Stimulated activated CD4-positive, alpha-beta T cell treated with anti-CD3 and anti-CD28 coated beads, Interleukin-1b, Interleukin-23, amount 100 ng/mL, for 4 hours (primary cell): ENCODE data around the gene TUFM.
"Not testable (repeated sequence)": the region's sequence is repeated elsewhere in the genome, so short reads cannot be mapped to it uniquely, and the experiment has no call there.

Experiments
- DNase-seq, 2 donors: peaks; one replicate each; pipeline ENCODE4 v3.0.0-alpha.2; 2020; ENCODE audit warnings: low read depth in 2 of 2

Gene TUFM

DNA sequence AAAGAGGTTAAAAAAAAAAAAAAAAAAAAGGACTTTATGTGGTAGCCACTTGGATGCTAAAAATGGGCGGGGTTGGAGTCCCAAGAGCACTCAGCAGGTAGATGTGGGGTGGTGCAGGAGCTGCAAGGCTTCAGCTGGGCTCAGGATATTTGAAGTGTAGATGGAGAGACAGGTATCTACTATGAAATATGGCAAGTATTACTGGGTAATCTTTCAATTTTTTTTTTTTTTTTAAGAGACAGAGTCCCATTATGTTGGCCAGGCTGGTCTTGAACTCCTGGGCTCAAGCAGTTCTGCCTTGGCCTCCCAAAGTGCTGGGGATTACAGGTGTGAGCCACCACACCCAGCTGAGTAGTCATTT lies 7.6 kb downstream of the TUFM start:
- no peak for DNase-seq

DNA sequence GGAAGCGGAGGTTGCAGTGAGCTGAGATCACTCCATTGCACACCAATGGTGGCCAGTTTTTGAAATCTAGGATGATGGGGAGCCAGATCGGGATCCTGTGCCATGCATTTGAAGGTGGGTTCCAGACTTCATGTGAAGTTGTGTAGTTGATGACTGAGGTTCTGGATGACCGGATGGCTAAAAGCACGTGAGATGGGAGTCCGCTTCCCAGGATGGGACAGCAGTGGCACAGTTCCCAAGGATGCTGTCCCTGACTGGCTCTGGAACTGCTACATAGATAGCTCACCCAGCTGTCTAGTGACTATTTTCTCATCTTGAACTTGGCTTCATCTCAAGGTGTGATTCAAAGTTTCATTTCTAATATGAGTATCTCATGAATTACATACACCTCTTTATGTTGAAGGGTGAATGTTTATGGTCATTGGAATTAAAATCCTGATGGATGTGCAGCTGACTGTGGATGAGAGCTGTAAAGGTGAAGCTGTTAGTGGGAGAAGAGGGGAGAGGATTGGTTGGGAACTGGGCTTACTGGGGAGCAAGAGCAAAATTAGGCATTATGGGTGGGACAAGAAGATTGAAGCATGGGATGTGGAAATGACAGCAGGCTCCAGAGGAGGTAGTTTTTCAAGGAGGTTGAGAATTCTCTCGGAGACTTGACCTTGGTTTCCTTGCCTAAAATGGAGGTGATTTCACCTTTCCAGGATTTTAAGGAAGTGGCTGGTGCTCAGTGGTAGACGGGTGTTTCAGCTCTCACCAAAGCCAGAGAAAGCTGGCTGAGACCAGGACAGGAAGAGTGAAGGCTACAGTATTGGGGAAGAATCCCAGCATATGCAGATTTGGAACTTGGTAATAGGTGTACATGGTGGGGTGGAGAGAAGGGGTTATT lies 8.2 kb downstream of the TUFM start:
- no peak for DNase-seq

DNA sequence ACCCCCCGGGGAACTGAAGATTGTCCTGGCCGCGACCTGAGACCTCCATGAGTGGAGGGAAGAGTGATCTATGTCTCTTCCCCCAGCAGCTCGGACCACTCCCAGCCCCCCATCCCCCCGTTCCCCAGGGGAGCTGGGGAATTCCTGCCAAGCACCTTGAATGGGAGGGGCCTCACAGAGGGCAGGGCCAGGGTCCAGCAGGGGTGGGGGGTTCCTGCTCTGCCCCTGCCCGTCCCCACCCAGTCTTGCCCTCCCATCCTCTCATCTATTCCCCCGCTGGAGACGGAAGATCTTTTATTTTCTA lies 9.4 kb downstream of the TUFM start:
- no peak for DNase-seq

DNA sequence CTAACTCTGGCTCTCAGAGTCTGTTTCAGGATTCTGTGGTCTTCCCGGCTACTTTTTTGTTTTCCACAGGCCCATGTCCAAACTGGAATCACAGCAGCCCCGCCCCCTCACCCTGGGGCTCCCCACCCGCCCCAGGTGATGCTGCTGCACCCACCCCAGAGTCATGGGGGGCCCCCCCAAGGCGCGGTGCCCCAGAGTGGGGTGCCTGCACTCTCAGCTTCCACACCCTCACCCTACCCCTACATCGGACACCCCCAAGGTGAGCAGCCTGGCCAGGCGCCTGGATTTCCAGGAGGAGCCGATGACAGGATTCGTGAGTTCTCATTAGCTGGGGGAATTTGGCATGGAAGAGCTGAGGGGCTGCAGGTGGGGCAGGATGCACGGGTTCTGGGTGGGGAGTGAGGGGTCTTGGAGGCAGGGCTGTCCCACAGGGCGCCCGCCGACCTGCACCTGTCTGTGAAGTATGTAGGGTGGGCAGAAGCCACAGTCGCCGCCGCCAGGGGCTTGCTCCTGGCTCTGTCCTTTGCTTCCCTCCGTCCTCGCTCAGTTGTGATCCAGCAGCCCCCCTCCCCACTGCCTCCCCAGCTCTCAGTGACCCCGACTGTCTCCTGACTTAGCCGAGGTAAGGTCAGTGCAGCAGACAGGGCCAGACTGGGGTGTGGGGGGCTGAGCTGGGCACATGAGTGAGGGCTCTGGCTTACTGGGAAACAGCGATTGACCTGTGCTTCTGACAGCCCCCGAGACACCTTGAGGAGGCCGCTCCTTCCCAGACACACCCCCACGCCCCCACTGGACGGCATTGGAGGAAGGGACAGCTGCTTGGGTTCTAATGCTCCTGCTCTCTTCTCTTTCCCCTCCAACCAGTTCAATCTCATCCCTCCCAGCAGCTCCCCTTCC lies 10.0 kb downstream of the TUFM start:
- no peak for DNase-seq

DNA sequence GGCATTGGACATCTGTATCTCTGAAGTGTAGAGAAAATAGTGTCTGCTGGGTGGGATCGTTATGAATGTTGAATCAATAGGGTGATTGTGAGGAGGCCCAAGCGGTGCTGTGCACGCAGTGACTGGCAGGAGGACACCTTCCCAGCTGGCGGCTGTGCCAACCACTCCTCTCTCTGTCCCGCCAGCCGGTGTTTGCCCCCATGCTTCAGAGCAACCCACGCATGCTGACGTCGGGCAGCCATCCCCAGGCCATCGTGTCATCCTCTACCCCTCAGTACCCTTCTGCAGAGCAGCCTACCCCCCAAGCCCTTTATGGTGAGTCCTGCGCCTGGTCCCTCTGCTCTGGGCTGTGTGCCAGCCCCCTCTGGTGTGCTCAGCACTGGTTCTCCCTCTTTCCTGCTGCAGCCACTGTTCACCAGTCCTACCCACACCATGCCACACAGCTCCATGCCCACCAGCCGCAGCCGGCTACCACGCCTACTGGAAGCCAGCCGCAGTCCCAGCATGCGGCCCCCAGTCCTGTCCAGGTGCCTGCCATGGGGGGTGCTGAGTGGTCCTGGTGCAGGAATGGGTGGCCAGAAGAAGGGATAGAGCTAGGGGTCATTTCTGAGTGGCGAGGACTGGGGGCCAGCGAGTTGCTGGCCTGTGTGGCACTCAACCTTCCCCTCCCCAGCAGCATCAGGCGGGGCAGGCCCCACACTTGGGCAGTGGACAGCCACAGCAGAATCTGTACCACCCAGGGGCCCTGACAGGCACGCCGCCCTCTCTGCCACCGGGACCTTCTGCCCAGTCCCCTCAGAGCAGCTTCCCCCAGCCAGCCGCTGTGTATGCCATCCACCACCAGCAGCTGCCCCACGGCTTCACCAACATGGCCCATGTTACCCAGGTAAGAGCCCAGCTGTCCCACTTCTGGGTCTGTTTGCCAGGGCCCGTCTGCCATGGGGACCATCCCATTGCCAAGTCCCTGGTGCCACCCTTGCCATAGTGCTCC lies 11.0 kb downstream of the TUFM start:
- DNase-seq, result no peak

DNA sequence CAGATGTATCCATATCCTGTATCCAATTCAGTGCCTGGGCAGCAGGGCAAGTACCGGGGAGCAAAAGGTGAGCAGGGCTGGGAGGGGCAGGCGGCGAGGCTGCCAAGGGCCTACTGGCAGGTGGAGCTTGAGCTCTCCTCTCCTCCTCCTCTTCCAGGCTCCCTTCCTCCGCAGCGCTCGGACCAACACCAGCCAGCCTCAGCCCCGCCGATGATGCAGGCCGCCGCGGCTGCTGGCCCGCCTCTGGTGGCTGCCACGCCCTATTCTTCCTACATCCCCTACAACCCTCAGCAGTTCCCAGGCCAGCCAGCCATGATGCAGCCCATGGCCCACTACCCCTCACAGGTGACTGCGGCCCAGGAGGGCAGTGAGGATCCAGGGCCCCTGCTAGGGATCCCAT lies 11.8 kb downstream of the TUFM start:
- no peak for DNase-seq

DNA sequence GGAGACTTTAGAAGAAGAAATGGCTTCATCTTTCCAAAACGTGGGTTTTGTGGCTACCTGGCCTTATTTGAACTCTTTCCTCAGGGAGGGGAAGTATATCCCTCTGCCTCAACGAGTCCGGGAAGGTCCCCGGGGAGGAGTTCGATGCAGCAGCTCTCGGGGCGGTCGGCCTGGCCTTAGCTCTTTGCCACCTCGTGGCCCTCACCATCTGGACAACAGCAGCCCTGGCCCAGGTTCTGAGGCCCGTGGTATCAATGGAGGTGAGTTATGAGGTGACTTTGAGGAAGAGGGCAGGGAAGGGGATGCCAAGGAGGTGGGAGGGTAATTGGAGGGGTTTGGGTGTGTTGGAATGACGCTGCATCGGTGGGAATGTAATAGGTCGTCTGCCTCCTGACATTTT lies 15.6 kb downstream of the TUFM start:
- no peak for DNase-seq

DNA sequence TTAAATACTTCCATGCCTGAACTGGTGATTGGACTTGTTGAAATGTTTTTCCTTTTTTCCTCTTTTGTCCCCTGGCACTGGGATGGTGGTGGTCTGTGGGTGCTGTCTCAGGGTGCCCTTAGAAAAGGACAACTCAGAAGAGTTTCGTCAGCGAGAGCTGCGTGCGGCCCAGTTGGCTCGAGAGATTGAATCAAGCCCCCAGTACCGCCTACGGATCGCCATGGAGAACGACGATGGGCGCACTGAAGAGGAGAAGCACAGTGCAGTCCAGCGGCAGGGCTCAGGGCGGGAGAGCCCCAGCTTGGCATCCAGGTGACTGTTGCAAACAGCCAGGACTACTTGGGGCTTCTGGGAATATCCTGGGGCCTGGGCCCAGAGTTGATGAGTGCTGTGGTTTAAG lies 16.4 kb downstream of the TUFM start:
- DNase-seq, result no peak

DNA sequence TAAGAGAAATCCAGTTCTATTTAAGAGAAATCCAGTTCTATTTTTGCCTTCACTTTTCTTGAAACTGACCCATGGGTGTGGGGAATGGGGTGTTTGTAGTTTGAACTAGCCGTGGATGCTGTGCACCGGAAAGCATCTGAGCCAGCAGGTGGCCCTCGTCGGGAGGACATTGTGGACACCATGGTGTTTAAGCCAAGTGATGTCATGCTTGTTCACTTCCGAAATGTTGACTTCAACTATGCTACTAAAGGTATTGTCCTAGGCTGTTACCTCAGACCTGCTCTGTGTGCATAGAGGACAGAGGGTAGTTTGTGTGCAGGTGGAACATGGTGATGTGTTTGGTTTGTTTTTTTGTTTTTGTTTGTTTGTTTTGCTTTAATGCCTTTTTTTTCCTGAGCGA lies 20.0 kb downstream of the TUFM start:
- DNase-seq, result no peak

DNA sequence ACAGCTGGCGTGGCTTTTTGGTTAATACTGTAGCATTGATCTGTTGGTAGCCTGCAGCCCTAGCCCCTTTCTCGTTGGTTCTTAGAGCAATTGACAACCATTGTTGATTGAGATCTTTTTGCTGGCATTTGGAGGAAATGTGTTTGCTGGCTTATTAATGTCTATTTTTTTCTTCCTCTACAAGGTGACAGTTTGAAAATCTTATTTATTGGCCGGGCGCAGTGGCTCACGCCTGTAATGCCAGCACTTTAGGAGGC lies 21.5 kb downstream of the TUFM start:
- DNase-seq, result no peak

DNA sequence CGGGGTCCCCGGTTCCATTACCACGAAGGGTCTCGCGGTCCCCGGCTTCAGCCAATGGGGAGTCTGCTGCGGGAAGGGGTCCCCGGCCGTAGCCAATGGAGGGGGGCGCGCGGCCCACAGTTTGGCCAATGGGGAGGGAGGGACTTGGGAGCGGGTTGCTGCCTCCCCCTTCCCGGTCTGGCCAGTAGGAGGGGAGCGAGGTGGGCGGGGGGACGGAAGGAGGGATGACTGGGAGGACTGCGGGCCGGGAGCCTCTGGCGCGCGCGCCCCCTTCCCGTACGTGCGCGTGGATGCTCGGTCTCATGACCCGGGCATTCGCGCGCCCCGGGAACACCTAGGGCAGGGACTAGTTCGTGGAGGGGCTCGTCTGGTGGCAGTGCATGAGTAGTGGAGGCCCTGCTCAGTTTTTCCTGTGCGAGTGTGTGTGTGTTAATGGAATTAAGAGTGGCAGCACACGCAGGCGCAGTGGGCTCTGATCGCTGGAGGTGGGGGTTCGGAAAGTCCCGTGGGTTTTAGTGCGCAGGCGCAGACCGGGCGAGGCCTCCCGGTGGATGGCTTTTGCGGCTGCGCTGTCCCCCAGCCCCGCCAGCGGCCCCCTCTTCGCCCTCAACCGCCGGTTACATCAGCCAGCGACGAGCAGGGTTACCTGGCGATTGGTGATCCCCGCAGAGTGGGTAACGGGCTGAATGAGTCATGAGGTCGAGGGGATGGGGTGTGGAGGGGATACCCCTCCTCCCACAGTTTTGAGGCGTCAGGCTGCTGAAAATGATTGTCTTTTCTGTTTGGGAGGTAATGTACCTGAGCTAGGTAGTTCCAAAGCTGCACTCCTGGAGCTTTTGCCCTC lies 22.1 kb downstream of the TUFM start:
- peak; percentile 94 to 98 for DNase-seq

DNA sequence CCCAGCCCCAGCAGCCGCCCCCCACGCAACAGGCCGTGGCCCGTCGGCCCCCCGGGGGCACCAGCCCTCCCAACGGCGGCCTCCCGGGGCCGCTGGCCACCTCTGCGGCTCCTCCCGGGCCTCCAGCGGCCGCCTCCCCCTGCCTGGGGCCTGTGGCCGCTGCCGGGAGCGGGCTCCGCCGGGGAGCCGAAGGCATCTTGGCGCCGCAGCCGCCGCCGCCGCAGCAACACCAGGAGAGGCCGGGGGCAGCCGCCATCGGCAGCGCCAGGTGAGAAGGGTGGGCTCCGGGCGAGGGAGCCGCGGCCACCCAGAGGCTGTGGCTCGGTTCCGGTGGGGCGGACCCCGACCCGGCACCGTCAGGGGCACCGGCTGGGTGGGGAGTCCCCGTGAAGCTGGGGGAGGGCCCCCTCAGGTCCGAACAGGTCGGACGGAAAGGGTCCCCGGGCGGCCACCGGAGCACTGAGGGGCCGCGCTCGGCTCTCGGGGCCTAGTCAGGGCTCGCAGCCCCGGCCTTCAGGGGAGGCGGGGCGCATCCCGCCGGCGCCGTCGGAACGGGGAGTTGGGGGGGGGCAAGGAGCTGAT lies 22.8 kb downstream of the TUFM start:
- DNase-seq, result no peak

DNA sequence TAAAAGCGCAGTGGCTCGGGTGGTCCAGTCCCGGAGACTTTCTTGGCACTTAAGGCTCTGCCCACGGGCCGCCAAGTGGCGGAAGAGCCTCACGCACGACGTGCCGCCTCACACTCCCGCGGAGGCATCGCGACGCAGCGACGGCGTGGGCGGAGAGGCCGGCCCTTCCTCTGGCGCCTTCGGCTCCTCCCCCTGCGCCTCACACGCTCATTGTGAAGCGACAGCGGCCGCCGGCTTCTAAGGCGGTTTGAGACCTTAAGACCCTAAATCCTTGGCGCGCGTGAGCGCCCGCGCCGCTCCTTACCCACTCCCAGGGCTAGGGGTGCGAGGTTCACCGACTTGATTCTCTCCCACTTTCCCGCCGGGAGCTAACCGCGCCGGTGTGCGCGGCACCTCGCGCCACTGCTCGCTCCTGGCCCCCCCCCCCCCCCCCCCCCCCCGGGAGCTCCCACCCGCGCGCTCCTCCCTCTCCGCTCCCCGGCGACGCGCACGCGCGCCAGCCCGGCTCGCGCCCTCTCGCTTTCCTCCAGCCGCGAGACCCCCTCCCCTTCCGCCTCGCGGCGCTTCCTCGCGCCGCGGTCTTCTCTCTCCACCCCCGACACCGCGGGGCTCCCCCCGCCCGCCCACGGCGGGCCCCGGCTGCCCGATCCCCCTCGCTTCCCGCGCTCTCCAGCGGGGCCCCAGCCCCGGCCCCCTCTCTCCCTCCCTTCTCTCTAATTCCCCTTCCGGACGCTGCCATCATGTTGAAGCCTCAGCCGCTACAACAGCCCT lies 23.4 kb downstream of the TUFM start, which contains the start of gene ATXN2L:
Gene ATXN2L (plus strand): TSS at position 480 of the 771 bp plus-strand sequence. CDS start 261 bp downstream, at position 741.
- peak; percentile 94 to 96 for DNase-seq

DNA sequence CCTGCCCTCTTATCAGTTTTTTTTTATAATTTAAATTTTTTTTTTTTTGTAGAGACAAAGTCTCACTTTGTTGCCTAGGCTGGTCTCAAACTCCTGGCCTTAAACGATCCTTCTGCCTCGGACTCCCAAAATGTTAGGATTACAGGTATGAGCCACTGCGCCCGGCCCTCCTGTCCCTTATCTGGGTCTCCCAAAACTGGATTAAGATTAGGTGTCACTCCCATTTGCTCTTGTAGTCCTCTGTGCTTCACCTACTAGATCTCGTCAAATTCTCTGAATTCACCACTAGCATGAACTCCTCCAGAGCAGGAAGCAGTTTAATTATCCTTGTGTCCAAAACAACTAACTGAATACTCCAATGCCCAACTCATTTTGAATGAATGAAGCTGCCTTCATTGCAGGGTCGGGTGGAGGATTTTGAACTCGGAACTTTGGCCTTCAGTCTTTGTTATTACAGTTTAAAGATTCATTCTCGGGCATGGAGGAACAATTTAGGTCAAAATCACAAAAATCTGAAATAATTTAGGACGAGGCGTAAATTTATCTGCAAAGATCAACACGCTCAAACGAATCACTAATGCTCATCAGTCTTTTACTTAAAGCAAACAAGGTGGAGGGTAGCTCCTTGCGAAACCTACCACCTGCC lies 24.2 kb downstream of the TUFM start:
- no peak for DNase-seq

DNA sequence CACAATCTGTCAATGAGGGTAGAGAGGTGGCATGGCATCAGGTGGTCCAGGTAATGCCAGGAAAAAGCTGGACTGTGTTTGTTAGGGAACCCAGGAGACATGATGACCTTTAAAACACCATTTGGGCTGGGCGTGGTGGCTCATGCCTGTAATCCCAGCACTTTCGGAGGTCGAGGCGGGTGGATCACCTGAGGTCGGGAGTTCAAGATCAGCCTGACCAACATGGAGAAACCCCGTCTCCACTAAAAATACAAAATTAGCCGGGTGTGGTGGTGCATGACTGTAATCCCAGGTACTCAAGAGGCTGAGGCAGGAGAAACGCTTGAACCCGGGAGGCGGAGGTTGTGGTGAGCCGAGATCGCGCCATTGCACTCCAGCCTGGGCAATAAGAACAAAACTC lies 25.6 kb downstream of the TUFM start:
- DNase-seq, result not testable (repeated sequence)

DNA sequence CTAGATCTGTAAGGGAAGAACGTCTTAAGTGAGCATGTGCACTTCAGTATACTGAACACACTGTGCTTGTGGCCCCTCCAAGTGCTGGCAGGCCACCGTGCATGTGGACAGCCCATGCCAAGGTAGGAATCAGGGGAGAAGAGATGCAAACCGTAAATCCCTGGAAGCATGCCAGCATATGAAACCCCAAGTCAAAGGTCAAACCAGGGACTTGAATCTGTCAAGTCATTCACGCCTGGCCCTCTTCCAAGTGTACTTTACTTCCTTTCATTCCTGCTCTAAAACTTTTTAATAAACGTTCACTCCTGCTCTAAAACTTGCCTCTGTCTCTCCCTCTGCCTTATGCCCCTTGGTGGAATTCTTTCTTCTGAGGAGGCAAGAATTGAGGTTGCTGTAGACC lies 26.1 kb downstream of the TUFM start:
- DNase-seq, result no peak

DNA sequence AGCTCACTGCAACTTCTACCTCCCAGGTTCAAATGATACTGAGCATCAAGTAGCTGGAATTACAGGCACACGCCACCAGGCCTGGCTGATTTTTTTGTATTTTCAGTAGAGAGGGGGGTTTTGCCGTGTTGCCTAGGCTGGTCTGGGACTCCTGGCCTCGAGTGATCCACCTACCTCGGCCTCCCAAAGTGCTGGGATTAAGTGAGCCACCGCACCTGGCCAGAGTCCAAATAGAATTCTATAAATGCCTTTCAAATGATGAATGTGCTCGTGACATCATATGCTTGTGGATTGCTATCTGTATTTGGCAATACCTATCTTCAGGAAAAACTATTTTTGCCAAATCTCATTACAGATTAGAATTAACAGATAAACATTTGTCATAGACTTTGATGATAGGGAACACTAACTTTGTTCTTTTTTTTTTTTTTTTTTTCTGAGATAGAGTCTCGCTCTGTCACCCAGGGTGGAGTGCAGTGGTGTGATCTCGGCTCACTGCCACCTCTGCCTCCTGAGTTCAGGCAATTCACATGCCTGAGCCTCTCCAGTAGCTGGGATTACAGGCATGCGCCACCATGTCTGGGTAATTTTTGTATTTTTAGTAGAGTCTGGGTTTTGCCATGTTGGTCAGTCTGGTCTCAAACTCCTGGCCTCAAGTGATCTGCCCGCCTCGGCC lies 38.6 kb downstream of the TUFM start:
- not testable (repeated sequence) for DNase-seq

DNA sequence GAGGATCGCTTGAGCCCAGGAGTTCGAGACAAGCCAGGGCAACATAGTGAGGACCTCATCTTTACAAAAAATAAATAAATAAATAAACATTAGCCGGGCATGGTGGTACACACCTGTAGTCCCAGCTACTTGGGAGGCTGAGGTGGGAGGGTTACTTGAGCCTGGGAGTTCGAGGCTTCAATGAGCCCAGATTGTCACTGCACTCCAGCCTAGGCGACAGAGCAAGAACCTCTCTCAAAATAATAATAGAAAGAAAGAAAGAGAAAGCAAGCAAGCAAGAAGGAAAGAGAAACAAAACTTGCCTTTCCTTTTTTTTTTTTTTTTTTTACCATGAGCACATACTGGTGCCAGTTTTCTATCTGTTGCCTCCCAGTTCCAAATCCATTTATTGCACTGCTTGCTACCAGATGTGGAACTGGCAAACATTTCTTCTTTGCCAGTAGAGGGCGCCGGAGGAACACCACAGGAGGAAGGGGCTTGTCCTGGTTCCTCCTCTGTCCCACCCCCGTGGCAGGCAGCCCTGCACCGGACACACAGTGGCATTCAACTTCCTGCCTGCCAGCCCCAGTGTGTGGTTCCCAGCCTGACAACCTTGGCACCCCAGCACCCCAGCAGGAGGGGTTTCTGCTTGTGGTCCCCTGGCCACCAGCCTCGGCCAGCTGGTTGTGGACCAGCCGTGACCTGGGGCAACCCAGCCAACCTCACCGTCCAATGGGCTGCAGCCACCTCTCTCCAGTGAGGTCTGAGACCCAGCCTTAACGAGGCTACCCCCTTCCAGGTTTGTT lies 43.7 kb downstream of the TUFM start:
- peak; percentile 17 to 71 for DNase-seq
